Umbilical cord (tissue), 2 donors: ENCODE measurements around the gene XXYLT1. TPM values are rescaled to one million over a fixed set of nuclear protein-coding genes. Genes with fewer than 3 reads are reported as not detected.

Experiments used
- DNase-seq: peaks from one replicate; pipeline ENCODE4 v3.0.0-alpha.2; 2015; ENCODE audit warnings: low spot score
- total RNA-seq: library from RNA; depleted of rRNA; stranded (reverse); fragments of >200 nt; gene quantifications from one replicate; pipeline ENCODE4 v1.2.3, GENCODE V29; 2014; ENCODE audit warnings: low replicate concordance; ENCODE audit not compliant: insufficient read depth

XXYLT1 gene
- total RNA-seq, 1 donor from 2014 or later, result 21.4 TPM

DNA sequence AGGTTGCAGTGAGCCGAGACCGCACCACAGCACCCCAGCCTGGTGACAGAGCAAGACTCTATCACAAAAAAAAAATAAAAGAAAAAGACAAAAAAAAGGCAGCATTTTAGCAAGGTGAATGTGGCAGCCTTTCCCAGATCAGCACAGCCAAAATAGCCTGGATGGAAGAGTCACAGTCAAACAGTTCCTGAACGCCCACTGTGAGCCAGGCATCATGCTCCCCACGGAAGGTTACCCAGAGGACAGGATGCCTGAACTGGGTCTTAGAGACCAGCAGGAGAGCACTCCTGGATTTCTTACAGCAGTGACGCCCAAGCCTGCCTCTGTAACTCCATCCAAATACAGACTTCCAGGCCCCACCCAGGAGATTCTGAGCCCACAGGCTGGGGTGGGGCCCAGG, 4.5 kb downstream of the XXYLT1 start:
- DNase-seq, result no peak

DNA sequence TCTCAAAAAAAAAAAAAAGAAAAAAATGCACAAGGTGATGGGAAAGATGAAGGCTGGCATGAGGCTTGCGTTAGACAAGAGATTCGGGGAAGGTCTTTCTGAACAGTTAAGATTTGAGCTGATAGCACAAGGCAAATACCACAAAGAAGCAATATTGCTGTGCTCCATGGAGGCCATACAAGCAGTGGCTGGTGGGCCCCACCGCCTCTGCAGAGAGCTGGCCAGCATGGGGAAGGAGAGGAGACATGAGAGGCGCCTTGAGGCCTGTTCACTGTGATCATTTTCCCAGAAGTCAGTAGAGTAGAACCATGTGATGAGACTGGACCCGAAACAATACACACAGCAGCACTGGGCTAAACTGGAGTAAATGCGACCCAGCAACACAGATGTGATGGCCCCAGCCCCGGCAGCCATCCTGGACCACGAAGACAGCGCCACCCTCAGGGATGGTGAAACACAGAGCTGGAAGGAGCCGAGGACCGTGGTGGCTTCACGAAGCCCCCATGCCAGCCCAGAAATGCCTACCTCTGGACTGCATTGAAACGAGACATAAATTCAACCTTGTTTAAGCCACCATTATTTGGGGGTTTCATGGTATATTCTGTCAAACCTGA, 5.5 kb downstream of the XXYLT1 start:
- DNase-seq, result no peak

DNA sequence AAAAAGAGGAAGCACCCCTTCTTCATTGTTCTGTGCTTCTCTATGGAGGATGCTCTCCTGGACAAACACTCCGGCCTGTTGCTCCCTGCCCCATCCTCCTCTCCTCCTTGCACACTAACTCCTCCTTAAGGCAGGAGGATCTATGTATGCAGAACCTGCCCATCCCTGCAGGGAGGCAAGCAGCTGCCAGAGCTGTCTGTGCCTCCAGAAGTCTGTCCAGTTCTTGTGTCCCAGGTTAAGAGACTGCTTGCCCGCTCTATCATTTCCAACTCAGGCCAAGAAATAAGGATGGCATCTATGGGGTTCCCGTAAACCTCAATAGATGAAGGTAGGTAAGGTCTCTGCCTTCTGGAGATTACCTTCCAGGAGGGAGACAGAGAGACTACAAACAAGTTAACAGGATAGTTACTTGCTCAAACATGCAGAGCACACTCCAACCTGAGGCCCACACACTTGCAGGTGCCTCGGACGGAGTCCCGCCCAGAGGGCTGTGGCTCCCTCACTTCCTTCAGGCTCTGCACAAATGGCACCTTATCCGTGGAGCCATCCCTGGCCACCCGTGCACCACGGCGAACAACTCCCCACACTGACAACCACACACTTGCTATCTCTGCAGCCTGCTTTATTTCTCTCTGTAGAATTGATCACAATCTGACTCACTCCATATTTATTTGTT, 6.9 kb downstream of the XXYLT1 start:
- DNase-seq, result no peak

DNA sequence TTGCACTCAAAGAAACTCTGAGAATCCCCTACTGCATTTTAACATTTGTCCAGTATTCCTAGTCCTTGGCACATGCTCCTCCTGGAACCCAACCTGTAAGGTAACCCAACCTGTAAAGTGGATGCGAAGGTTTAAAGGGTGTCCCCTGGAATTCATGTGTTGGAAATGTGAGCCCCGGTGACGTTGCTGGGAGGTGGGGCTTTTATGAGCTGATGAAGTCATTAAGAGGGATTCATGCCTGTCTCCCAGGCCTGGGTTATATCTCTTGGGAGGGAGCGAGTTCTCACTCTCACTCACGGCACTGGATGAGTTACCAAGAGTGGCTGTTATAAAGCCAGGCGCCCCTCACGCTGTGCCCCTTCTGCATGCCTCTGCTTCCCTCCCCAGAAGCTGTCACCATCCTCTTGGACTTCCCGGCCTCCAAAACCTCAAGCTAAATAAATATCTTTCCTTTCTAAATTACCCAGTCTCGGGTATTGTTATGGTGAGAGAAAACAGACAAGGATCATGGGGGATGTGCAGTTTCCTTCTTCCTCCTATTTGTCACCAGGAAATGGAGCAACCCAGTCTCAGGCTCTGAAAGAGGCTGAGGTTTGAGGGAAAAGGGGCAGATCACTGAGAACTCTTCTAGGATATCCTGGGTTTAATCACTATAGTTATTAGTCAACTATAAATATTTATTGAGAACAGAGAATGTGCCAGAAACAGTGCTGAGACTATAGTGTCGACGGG, 7.6 kb downstream of the XXYLT1 start:
- DNase-seq, result no peak

DNA sequence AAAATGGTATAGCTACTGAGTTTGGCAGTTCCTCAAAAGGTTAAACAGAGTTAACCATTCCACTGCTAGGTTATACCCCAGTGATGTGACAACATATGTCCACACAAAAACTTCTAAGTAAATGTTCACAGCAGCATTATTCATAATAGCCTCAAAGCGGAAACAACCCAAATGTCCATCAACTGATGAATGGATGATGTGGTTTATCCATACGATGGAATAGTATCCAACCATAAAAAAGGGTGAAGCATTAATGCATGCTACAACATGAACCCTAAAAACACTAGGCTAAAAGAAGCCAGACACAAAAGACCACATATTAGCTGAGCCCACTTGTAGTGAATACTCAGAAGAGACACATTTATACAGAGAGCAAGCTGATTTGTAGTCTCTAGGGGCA, 9.0 kb downstream of the XXYLT1 start:
- no peak for DNase-seq

DNA sequence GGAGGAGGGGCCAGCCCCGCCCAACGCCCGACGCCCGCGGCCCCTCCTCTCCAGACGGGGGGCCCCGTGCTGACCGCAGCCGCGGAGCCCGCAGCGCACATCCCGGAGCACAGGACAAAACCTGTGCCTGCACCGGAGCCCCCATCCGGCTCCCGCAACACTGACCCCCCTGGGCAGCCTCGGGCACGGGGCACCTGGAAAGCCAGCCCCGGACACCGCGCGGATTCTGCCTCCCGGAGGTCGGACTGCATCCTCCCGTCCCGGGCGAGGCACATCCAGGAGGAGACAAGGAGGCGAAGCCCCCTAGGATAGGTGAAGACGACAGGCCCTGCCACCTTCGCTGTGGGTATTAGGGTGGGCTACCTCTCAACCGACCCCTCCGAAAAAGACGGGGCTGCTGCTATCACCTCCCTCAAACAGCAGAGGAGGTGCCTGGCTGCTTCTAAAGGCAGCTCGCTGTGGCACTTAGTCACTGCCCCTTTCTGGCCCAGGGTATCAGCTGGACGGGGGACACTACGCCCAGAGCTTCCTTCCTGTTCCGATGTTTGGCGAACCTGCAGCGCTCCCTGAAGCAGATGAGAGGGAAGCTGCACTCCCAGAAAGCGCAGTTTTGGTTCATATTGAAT, 10.6 kb downstream of the XXYLT1 start:
- peak; percentile 42 for DNase-seq

DNA sequence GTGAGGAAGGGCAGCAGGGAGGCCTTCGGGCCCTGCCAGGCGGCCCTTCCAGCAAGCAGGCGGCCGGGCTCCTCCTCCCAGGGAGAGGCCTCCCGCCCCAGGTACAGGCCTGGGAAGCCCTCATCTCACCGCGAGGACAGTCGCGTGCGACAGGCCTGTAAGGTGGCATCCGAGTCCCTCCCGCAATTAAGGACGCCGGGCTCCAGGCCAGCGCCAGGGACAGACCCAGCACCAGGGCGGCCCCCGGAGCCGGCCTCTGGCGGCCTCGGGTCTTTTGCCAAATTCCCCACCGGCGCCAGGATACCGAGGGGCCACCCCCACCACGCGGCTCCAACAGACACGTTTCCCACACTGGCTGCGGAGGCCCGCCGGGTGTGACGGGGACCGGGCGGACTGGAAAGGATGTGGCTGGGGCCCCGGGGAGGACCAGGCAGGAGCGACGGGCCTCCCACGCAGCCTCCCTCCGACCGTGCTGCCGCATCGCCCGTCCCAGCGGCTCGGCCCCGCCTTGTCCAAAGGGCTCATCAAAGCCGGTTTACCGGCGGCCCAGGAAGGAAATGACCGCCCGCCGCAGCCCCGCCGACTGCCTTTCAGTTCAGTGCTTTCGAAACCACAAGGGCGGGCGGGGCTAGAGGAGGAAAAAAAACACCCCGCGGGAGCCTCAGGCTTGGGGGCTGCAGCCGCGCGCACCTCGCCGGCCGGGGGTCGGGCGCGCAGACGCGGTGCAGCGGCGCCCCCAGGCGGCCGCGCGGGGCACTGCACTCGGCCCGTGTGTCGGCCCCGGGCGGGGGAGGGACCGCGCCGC, 11.3 kb downstream of the XXYLT1 start:
- DNase-seq, result peak; percentile 96

DNA sequence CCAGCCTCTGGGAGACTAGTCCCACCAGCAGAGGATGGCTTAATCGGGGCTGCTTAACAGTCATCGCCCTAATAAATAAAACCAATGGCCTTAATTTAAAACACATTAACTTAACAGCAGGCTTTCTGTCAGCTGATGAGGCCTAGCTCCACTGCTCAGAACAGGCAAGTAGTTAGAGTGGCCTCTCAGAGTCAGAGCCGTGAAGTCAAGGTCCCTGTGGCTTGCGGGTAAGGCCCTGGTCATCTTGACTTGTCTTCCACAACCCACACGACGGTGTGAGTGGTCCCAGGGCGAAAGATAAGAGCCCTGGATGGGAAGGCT, 11.8 kb downstream of the XXYLT1 start:
- no peak for DNase-seq

DNA sequence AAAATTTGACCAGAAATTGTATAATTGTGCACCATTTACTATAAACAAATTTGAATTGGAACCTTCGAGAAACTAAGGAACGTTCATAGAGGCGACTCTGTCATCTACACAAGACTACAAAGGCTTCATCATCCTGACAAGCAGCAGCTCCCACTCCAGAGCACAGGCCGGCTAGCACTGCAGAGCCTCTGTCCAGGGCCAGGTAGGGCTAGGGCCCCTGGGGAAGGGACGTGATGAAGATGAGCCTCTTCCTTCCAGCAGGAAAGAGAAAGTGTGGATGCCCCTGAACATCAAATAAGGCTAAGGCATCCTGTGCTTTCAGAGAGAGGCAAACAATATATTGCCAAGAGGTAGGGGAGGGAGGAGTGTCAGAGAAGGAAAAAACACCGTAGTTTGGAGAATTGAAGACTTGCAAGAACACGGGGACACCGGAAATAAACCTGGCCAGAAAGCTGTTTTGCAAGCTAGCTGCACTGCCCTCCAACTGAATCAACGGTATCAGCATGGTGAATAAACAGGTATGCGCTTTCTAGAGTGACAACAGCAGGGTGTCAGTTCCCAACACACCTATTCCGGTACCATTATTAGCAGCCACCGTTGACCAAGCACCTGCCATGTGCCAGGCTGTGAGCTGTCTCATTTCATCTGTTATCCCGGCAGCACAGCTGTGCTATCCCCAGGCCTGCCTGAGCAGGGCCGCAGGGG, 12.4 kb downstream of the XXYLT1 start:
- DNase-seq, result no peak

DNA sequence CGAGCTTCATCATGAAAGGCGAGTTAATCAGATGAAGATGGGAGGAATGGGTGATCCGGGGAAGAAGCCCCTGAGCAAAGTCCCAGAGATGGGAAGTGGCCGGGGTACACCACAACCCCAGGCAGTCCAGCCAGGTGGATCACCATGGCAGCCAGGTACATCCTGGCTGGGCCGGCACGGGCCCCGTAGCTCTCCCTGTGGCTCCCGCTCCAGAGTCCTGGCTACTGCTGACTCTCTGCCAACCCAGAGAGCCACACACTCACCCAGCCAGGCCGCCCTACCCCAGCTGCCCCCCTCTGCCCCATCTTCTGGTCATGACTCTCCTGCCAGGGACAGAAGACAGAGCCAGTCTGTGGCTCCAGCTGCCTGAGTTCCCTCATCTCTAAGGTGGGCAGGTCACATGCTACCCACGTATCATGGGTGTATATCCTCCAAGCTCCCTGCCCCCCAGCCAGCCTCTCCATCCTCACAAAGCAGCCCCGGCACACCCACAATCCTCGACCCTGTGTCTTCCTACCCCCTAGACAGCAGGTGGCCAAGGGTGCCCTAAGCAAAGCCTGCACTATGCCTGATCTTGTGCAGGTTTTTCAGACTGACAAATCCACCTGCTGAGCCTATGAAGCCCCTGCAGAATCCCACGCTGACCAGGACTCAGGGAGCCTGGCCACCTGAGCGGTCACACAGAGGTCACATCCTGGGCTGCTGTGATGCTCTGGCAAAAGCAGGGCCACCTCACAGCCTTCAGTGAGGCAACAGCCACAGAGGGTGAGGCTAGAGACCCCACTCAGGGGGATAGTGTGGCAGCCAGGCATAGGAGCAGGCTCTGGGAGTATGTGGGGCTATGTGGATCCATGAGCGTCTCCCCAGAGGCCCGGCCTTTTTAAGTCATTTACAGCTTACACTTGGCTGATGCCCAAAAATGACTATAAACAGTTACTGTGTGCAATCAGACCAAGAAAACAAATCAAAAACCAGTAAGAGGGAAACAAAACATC, 13.2 kb downstream of the XXYLT1 start:
- DNase-seq, result no peak

DNA sequence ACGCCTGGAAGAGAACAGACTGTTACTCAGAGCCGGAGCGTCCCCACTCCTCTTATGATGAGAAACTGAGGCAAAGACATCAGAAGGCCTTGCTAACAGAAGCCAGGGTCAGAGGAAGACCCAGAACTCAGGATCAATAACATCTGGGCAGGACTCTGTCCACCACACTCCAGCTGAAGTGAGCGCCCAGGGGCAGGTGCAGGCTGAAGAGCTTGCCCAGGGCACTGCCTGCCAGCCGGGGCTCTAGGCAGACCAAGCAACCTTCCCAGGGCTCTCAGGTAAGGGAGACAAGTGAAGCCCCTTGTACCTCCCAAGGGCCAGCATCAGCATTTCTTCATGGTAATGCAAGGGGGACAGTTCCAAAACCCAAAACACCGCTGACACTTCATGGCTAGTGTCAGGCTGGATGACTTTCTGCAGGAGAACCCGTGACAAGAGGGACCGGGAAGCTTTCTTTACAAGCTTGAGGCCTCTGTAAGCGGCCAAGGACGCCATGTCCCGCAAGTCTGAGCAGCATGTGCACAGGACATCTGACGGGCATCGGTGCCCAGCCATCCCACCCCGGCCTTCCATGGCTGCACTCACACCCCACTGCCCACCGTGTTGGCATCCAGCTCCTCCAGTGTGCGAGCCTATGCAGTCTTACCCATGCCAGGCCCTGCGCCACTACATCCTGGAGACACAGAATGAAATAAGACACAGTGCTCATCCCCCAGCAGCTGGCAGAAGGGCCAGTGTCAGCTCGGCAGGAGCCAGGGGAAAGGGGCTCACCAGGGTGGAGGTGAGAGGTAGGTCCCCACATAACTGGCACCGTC, 14.1 kb downstream of the XXYLT1 start:
- no peak for DNase-seq

DNA sequence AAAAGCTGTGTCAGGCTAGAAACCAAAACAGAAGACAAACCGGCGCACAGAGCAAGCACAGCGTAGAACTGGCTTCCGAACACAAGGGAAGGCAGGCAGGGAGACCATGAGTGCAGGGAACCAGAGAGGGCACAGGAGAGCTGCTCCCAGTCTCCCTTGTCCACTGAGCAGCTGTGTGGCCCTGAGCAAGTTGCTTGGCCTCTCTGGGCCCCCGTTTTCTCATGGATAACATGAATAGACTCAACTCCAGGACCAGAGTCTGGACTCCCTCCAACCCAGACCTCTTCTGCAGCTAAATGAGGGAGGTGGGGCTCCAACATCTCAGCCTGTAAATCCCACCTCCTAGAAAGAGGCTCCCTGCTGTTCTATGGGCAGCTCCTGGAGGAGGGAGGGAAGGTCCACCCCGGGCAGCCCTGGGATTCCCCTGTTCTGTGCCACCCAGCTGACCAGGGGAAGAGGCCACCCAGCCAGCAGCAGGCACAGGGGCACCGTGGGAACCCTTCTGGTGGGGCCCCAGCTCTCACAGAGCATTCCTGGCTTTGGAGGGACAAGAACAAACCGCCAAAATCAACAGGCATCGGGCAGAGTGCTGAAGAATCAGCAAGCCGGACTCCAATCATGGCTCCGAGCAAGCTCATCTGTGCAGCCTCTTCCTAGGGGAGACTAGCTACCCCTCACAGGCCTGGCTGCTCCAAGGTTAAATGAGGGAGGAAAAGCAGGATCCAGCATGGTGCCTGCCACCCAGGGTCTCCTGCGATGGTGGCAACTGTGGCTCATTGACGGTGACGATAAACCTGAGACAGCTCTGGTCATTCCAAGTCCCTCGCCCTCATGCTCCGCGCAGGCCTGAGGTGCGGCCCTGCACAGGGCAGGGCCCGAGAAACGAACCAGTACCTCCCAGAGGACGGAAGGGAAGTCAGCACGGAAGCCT, 15.1 kb downstream of the XXYLT1 start:
- DNase-seq, result peak; percentile 66

DNA sequence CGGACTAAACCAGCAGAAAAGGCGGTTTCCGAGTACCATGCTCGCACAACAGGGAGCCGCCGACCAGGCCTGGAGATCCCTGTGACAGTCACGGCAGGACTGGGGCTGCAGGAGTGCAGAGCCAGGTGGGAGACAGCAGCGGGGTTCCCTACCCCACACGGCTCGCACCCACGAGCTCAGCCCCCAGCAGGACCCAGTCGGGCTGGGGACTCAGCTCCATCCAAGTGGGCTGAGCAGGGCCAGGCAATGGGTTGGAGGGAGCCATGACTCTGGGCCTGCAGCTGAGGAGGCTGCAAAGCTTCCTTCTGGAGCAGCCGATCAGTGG, 15.8 kb downstream of the XXYLT1 start:
- no peak for DNase-seq

DNA sequence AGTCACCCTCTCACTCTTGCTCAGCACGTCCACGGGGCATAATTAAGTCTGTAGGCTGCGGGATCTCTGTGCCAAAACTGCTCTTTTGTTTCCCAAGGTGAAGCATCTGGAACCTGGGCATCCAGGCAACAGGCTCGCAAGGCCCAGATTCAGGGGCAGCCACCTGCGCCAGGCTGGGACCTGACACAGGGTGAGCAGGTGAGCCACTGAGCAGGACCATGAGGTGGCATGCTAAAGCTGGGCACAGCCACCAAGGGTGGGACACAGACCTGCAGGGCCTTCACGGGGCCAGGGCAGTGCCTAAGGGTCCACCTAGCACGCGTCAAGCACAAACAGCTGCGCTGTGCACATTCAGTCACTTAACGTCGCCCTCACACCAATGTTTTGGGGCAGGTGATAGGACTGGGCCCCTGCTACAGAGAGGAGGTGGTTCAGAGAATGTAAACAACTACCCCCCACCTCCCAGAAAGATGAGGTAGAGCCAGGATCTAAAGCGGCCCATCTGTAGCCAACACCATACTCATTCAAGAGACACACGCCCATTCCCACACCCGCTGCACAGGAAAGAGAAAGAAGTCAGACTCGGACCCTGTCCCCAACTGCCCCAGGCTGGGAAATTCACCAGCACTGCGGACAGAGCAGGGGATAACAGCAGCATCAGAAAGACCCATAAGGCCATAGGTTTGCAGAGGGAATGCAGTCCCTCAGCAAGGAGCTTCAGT, 16.3 kb downstream of the XXYLT1 start:
- no peak for DNase-seq

DNA sequence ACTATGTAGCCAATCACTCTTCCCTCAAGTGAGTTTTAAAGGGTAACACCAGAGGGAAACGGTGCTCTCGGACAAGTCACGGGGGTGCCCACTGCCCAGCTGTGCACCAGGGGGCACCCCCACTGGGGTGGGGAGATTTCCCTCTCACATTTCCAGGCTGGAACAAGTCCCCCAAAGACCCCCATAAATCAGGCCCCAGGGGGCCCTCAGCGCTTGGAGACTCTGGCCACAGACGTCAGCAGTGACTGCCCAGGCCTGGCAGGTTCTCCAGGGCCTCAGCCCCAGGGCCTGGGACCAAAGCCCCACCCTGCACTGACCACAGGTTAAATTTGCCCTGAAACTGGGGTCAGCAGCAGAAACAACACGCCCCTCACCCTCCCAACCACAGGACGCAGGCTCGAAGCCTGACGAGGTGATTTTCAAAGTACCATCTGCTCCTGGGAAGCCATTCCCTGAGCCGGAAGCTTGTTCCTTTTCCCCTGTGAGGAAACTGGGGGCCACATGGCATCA, 17.0 kb downstream of the XXYLT1 start:
- DNase-seq, result no peak

DNA sequence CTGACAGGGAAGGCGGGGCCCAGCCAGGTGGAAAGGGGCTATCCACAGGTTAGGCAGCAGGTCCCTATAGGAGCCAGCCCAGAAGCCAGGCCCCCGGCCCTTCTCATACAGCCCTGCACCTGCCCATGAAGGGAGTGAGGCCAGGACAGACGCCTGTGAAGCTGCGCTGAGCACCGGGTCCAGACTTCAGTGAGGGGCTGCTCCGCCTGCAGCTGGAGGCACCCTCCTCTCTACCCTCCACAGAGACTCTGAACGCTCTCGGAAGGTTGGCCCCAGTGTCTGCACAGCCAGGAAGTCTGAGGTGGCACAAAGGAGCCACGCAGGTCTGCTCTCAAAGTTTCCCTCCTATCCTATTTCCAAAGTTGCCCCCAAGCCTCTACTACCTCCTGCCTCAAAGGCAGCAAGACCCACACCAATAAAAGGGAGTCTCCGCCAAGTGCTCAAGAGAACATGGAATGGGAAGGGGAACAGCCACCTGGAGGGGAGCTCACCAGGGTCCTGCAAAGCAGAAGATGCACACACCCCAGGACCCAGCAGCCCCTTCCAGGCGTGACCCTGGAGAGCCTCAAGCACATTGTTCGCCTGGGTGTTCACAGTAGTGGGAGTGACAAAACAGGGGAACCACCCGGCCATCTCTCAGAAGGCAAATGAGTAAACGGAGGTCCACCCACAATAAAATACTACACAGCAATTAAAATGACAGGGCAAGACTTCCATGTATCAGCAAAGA, 19.5 kb downstream of the XXYLT1 start:
- no peak for DNase-seq
